ENCODE measurements around the gene MAU2. TPM values are rescaled to one million over a fixed set of nuclear protein-coding genes. Genes with fewer than 3 reads are reported as not detected.
A peak's percentile ranks its signal among the peaks of the same experiment; 100 is the strongest.
"Not testable (repeated sequence)": the region's sequence is repeated elsewhere in the genome, so short reads cannot be mapped to it uniquely, and the experiment has no call there.

MAU2 gene
- total RNA-seq, 1 donor from 2014 or later = 45.4 TPM

DNA sequence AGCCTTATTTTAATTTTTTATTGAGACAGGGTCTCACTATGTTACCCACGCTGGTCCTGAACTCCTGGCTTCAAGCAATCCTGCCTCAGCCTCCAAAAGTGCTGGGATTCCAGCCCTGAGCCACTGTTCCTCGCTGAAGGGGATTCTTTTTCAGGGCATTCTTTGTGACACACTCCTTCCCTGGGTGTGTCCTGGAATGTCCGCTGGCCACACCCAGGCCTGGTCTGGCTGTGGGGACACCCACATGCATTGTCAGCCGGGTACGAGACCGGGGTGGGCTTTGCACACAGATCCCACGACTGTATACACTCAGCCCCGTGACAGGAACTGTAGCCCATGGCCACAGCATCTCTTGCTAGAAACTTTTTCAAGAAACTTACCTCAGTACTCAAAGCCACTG is 50.4 kb downstream of the MAU2 start:
- peaks cover 8% of the 10 kb centered on the region for H3K4me1 Mint-ChIP-seq (ENCODE audit: low read depth)
- no peak for DNase-seq (ENCODE audit: low spot score)
- no peaks in the 10 kb centered on the region for H3K36me3 Mint-ChIP-seq (ENCODE audit: low read depth)
- H3K4me3 Mint-ChIP-seq (ENCODE audit: unreplicated experiment) = no peak overlapping the region
- TF ChIP-seq, protein P1, sequence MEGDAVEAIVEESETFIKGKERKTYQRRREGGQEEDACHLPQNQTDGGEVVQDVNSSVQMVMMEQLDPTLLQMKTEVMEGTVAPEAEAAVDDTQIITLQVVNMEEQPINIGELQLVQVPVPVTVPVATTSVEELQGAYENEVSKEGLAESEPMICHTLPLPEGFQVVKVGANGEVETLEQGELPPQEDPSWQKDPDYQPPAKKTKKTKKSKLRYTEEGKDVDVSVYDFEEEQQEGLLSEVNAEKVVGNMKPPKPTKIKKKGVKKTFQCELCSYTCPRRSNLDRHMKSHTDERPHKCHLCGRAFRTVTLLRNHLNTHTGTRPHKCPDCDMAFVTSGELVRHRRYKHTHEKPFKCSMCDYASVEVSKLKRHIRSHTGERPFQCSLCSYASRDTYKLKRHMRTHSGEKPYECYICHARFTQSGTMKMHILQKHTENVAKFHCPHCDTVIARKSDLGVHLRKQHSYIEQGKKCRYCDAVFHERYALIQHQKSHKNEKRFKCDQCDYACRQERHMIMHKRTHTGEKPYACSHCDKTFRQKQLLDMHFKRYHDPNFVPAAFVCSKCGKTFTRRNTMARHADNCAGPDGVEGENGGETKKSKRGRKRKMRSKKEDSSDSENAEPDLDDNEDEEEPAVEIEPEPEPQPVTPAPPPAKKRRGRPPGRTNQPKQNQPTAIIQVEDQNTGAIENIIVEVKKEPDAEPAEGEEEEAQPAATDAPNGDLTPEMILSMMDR (IDR thresholded peaks at IDR 0.05) = no peak
- no peaks in the 10 kb centered on the region for H3K27me3 Mint-ChIP-seq (ENCODE audit: low read depth)
- no peak overlapping the region for H3K27ac Mint-ChIP-seq (ENCODE audit: unreplicated experiment)
- H3K9me3 Mint-ChIP-seq (ENCODE audit: low read depth) = no peaks in the 10 kb centered on the region

DNA sequence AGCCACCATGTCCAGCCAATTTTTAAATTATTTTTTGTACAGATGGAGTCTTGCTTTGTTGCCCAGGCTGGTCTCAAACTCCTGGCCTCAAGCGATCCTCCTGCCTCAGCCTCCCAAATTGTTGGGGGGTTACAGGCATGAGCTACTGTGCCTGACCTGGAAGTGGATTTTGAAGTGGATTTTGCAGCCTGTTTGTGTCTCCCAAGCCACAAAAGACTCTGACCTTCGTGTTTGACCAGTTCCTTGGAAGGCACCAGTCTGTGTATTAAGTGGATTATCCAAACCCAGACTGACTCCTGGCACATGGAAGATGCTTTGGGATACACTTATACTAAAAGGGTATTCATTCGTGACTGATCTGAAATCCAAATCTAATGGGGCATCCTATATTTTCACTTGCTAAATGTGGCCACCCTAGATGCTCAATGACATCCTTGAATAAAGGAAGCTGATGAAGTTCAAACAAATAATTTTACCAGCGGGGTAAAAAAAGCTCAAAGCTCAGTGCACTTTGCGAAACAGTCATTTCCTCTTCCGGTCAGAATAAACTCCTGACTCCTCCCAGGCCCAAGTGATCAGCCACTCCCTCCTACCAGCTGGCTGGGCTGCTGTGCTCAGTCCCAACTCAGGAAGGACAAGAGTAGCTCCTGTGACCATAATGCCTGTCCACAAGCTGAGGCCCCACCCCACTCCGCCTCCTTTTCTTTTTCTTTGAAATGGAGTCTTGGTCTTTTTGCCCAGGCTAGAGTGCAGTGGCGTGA is 52.2 kb downstream of the MAU2 start:
- H3K4me1 Mint-ChIP-seq (ENCODE audit: low read depth) = peaks cover 8% of the 10 kb centered on the region
- DNase-seq (ENCODE audit: low spot score) = no peak
- TF ChIP-seq, protein P1 (IDR thresholded peaks at IDR 0.05) = no peak
- H3K36me3 Mint-ChIP-seq (ENCODE audit: low read depth) = no peaks in the 10 kb centered on the region
- no peaks in the 10 kb centered on the region for H3K27me3 Mint-ChIP-seq (ENCODE audit: low read depth)
- H3K27ac Mint-ChIP-seq (ENCODE audit: unreplicated experiment) = peak overlapping the region; percentile 10
- H3K4me3 Mint-ChIP-seq (ENCODE audit: unreplicated experiment) = no peak overlapping the region
- H3K9me3 Mint-ChIP-seq (ENCODE audit: low read depth) = no peaks in the 10 kb centered on the region

DNA sequence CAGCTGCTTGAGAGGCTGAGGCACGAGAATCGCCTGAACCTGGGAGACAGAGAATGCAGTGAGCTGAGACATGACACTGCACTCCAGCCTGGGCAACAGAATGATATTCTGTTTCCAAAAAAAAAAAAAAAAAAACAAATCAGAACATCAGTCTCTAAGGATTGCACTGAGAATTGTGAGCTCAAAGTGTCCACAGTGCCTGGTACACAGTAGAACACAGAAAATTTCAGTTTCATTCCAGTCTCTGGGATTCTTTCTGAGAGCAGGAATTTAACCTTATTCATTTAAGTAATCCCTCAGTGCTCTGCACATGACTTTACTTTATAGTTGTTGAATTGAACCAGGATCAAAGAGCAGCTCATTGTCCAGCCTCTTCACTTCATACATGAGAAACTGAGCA is 58.9 kb downstream of the MAU2 start:
- Mint-ChIP-seq H3K36me3 (ENCODE audit: low read depth) (no peaks in the 10 kb centered on the region), H3K4me1 (ENCODE audit: low read depth) (peaks cover 9% of the 10 kb centered on the region), H3K9me3 (ENCODE audit: low read depth) (no peaks in the 10 kb centered on the region), H3K4me3 (ENCODE audit: unreplicated experiment) (no peak overlapping the region), H3K27me3 (ENCODE audit: low read depth) (no peaks in the 10 kb centered on the region), H3K27ac (ENCODE audit: unreplicated experiment) (no peak overlapping the region)
- TF ChIP-seq, protein P1 (IDR thresholded peaks at IDR 0.05) = no peak
- DNase-seq (ENCODE audit: low spot score) = no peak

DNA sequence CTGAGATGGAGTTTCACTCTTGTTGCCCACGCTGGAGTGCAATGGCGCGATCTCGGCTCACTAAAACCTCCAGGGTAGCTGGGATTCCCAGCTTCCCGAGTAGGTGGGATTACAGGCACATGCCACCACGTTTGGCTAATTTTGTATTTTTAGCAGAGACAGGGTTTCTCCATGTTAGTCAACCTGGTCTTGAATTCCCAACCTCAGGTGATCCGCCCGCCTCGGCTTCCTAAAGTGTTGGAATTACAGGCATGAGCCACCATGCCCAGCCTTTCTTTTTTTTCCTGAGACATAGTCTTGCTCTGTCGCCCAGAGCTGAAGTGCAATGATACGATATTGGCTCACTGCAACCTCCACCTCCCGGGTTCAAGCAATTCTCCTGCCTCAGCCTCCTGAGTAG is 59.7 kb downstream of the MAU2 start:
- not testable (repeated sequence) for H3K4me1 Mint-ChIP-seq (ENCODE audit: low read depth); H3K4me3 Mint-ChIP-seq (ENCODE audit: unreplicated experiment); H3K27me3 Mint-ChIP-seq (ENCODE audit: low read depth); H3K27ac Mint-ChIP-seq (ENCODE audit: unreplicated experiment); H3K9me3 Mint-ChIP-seq (ENCODE audit: low read depth); H3K36me3 Mint-ChIP-seq (ENCODE audit: low read depth); DNase-seq (ENCODE audit: low spot score)

DNA sequence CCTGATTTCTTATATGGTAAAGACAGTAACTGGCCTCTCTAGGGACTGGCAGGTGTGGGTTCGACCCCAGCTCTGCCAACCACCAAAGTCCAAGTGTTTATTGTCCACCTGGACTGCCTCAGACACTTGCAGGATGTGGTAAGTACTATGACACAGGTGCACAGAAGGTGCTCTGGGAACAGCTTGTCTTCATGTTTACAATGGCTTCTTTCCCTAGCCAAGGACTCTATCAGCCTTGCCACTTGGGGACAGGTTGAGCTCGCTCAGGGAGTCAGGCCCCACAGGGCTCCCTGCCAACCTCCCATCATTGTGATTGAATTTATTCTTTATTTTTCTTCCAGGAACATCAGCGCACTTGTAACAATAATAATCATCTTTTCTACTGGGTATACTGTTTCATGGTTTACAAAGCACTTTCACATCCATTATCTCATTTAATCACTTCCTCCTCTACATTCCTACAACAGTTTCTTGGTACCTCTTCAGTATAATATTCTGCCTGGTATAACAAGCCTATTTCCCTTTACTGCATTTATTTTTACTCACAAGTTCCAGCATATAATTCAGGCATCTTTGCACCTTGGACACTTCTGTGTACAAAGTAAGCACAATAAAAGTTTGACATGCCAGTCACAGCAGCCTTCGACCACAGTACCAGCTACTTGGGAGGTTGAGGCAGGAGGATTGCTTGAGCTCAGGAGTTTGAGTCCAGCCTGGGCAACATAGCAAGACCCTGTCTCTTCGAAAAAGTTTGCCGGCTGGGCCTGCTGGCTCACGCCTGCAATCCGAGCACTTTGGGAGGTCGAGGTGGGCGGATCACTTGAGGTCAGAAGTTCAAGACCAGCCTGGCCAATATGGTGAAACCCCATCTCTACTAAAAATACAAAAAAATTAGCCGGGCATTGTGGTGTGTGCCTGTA is 60.6 kb downstream of the MAU2 start:
- Mint-ChIP-seq H3K27me3 (ENCODE audit: low read depth) (no peaks in the 10 kb centered on the region), H3K9me3 (ENCODE audit: low read depth) (no peaks in the 10 kb centered on the region), H3K4me3 (ENCODE audit: unreplicated experiment) (no peak overlapping the region), H3K4me1 (ENCODE audit: low read depth) (peaks cover 9% of the 10 kb centered on the region), H3K27ac (ENCODE audit: unreplicated experiment) (no peak overlapping the region), H3K36me3 (ENCODE audit: low read depth) (no peaks in the 10 kb centered on the region)
- TF ChIP-seq, protein P1 (IDR thresholded peaks at IDR 0.05) = no peak
- DNase-seq (ENCODE audit: low spot score) = no peak
